IPS-18a (cell line): Measurements from ENCODE around the gene CACNG1.

Experiments used
- H3K27ac ChIP-seq: one replicate; pipeline ENCODE4 v1.5.1; 2013; ENCODE audit warnings: low read length
- H3K27me3 ChIP-seq: one replicate; pipeline ENCODE4 v1.6.1; 2013; ENCODE audit warnings: mild to moderate bottlenecking, low read length; ENCODE audit not compliant: control insufficient read depth, insufficient read depth
- H3K36me3 ChIP-seq: one replicate; pipeline ENCODE4 v1.6.1; 2013; ENCODE audit warnings: low read depth, low read length; ENCODE audit not compliant: control insufficient read depth
- H3K4me1 ChIP-seq: one replicate; pipeline ENCODE4 v1.6.1; 2013; ENCODE audit warnings: low read depth, low read length; ENCODE audit not compliant: control insufficient read depth
- H3K4me3 ChIP-seq: one replicate; pipeline ENCODE4 v1.5.1; 2013; ENCODE audit warnings: low read length
- H3K9ac ChIP-seq: one replicate; pipeline ENCODE4 v1.6.1; 2013; ENCODE audit warnings: mild to moderate bottlenecking, low read length, moderate library complexity
- H3K9me3 ChIP-seq: one replicate; pipeline ENCODE4 v1.6.1; 2013; ENCODE audit warnings: low read depth, low read length; ENCODE audit not compliant: control insufficient read depth

Gene CACNG1

GRCh38 chr17:67044016-67044772, at the start of gene CACNG1:
CACNG1 (plus strand) TSS chr17:67044554; CDS start chr17:67044661, 107 bp downstream.
- no peak within 1 kb of the TSS for H3K4me3 ChIP-seq
- H3K9ac ChIP-seq, result no peak within 1 kb of the TSS
- no peaks in the 10 kb centered on the region for H3K9me3 ChIP-seq
- no peak within 1 kb of the TSS for H3K27ac ChIP-seq
- no peaks in the 10 kb centered on the region for H3K36me3 ChIP-seq
- no peaks in the 10 kb centered on the region for H3K27me3 ChIP-seq
- no peaks in the 10 kb centered on the region for H3K4me1 ChIP-seq

- Histone ChIP-seq H3K4me1 (no peaks in the 10 kb centered on the region), H3K9ac (no peak overlapping the region), H3K4me3 (no peak overlapping the region), H3K27me3 (no peaks in the 10 kb centered on the region), H3K9me3 (no peaks in the 10 kb centered on the region), H3K36me3 (no peaks in the 10 kb centered on the region), H3K27ac (no peak overlapping the region)
These were observed 49.3 kb upstream of the CACNG1 start for GRCh38 chr17:66994930-66995535.

GRCh38 chr17:66995944-66996343, 48.4 kb upstream of the CACNG1 start:
- H3K27me3 ChIP-seq, result no peaks in the 10 kb centered on the region
- H3K27ac ChIP-seq, result no peak overlapping the region
- no peaks in the 10 kb centered on the region for H3K9me3 ChIP-seq

GRCh38 chr17:66996926-66997325, 47.4 kb upstream of the CACNG1 start:
- H3K27ac ChIP-seq, result no peak overlapping the region
- no peak overlapping the region for H3K9ac ChIP-seq
- H3K9me3 ChIP-seq, result no peaks in the 10 kb centered on the region
- no peaks in the 10 kb centered on the region for H3K4me1 ChIP-seq
- no peaks in the 10 kb centered on the region for H3K36me3 ChIP-seq
- no peak overlapping the region for H3K4me3 ChIP-seq
- H3K27me3 ChIP-seq, result no peaks in the 10 kb centered on the region

More at GRCh38 chr17:66995944-66996343, 48.4 kb upstream of the CACNG1 start:
- no peaks in the 10 kb centered on the region for H3K36me3 ChIP-seq
- no peak overlapping the region for H3K9ac ChIP-seq
- no peak overlapping the region for H3K4me3 ChIP-seq
- H3K4me1 ChIP-seq, result no peaks in the 10 kb centered on the region

GRCh38 chr17:67003231-67003630, 41.1 kb upstream of the CACNG1 start:
- no peaks in the 10 kb centered on the region for H3K9me3 ChIP-seq
- H3K4me1 ChIP-seq, result no peaks in the 10 kb centered on the region
- no peak overlapping the region for H3K4me3 ChIP-seq
- no peak overlapping the region for H3K9ac ChIP-seq
- no peaks in the 10 kb centered on the region for H3K36me3 ChIP-seq
- H3K27ac ChIP-seq, result no peak overlapping the region
- no peaks in the 10 kb centered on the region for H3K27me3 ChIP-seq

GRCh38 chr17:67004181-67004580, 40.2 kb upstream of the CACNG1 start:
- H3K9me3 ChIP-seq, result no peaks in the 10 kb centered on the region
- H3K9ac ChIP-seq, result no peak overlapping the region
- no peak overlapping the region for H3K4me3 ChIP-seq
- H3K27ac ChIP-seq, result no peak overlapping the region
- H3K36me3 ChIP-seq, result no peaks in the 10 kb centered on the region
- H3K27me3 ChIP-seq, result no peaks in the 10 kb centered on the region
- H3K4me1 ChIP-seq, result no peaks in the 10 kb centered on the region

- Histone ChIP-seq H3K4me3 (no peak overlapping the region), H3K27ac (no peak overlapping the region), H3K9ac (no peak overlapping the region), H3K9me3 (no peaks in the 10 kb centered on the region), H3K4me1 (no peaks in the 10 kb centered on the region), H3K36me3 (no peaks in the 10 kb centered on the region), H3K27me3 (no peaks in the 10 kb centered on the region)
These were observed 37.1 kb upstream of the CACNG1 start for GRCh38 chr17:67007266-67007665.

GRCh38 chr17:67008101-67008500, 36.3 kb upstream of the CACNG1 start:
- H3K27me3 ChIP-seq, result no peaks in the 10 kb centered on the region
- H3K9ac ChIP-seq, result no peak overlapping the region
- no peaks in the 10 kb centered on the region for H3K36me3 ChIP-seq
- no peaks in the 10 kb centered on the region for H3K4me1 ChIP-seq
- H3K4me3 ChIP-seq, result no peak overlapping the region
- H3K9me3 ChIP-seq, result no peaks in the 10 kb centered on the region
- no peak overlapping the region for H3K27ac ChIP-seq

GRCh38 chr17:67011527-67012175, 32.7 kb upstream of the CACNG1 start:
- no peak overlapping the region for H3K27ac ChIP-seq
- no peak overlapping the region for H3K4me3 ChIP-seq
- no peaks in the 10 kb centered on the region for H3K36me3 ChIP-seq
- H3K9ac ChIP-seq, result no peak overlapping the region
- no peaks in the 10 kb centered on the region for H3K27me3 ChIP-seq
- no peaks in the 10 kb centered on the region for H3K4me1 ChIP-seq
- no peaks in the 10 kb centered on the region for H3K9me3 ChIP-seq

- no peak overlapping the region for H3K4me3 ChIP-seq
- H3K4me1 ChIP-seq, result no peaks in the 10 kb centered on the region
- no peaks in the 10 kb centered on the region for H3K27me3 ChIP-seq
- no peak overlapping the region for H3K27ac ChIP-seq
- no peaks in the 10 kb centered on the region for H3K9me3 ChIP-seq
- no peaks in the 10 kb centered on the region for H3K36me3 ChIP-seq
- no peak overlapping the region for H3K9ac ChIP-seq
These were observed 30.5 kb upstream of the CACNG1 start for GRCh38 chr17:67013891-67014290.

GRCh38 chr17:67015001-67015400, 29.4 kb upstream of the CACNG1 start:
- H3K4me3 ChIP-seq, result no peak overlapping the region
- H3K9me3 ChIP-seq, result no peaks in the 10 kb centered on the region
- H3K27ac ChIP-seq, result no peak overlapping the region
- H3K27me3 ChIP-seq, result no peaks in the 10 kb centered on the region
- no peak overlapping the region for H3K9ac ChIP-seq
- no peaks in the 10 kb centered on the region for H3K36me3 ChIP-seq
- no peaks in the 10 kb centered on the region for H3K4me1 ChIP-seq
